Osteoblast (primary cell): ENCODE results near the gene MRPS27. TPM values are rescaled to one million over a fixed set of nuclear protein-coding genes. Genes with fewer than 3 reads are reported as not detected.

Source experiments
- DNase-seq: peaks from one replicate; pipeline ENCODE4 v3.0.0; 2011; ENCODE audit warnings: low spot score, mixed read lengths; ENCODE audit not compliant: insufficient read length; ENCODE audit errors: missing footprints
- H2AFZ ChIP-seq: 2 replicates; pipeline ENCODE4 v1.6.0; 2011; ENCODE audit warnings: mild to moderate bottlenecking, low read length
- H3K27ac ChIP-seq: 2 replicates; pipeline ENCODE4 v1.5.1; 2011; ENCODE audit warnings: mild to moderate bottlenecking, low read depth, low read length, moderate library complexity
- H3K27me3 ChIP-seq: 2 replicates; pipeline ENCODE4 v1.6.0; 2012; ENCODE audit warnings: mild to moderate bottlenecking, control low read depth, inconsistent platforms, low read length, moderate library complexity; ENCODE audit not compliant: insufficient read depth
- H3K36me3 ChIP-seq: 2 replicates; pipeline ENCODE4 v1.5.1; 2011; ENCODE audit warnings: mild to moderate bottlenecking, low read length, control low read depth, moderate library complexity; ENCODE audit not compliant: insufficient read depth
- H3K4me1 ChIP-seq: 2 replicates; pipeline ENCODE4 v1.5.1; 2011; ENCODE audit warnings: mild to moderate bottlenecking, low read length, control low read depth, moderate library complexity; ENCODE audit not compliant: insufficient read depth
- H3K4me2 ChIP-seq: 2 replicates; pipeline ENCODE4 v1.6.0; 2011; ENCODE audit warnings: mild to moderate bottlenecking, low read length; ENCODE audit not compliant: insufficient read depth
- H3K4me3 ChIP-seq: fragments of 200-600 bp; sonication (generic); 3 replicates; pipeline ENCODE4 v1.5.1; 2012; ENCODE audit warnings: mild to moderate bottlenecking, low read length, inconsistent platforms; ENCODE audit not compliant: insufficient read depth
- H3K79me2 ChIP-seq: 2 replicates; pipeline ENCODE4 v1.6.0; 2012; ENCODE audit warnings: mild to moderate bottlenecking, low read length, control low read depth, inconsistent platforms; ENCODE audit not compliant: insufficient read depth
- H3K9me3 ChIP-seq: 2 replicates; pipeline ENCODE4 v1.5.1; 2011; ENCODE audit warnings: low read depth, low read length, control low read depth
- H4K20me1 ChIP-seq: 2 replicates; pipeline ENCODE4 v1.6.0; 2012; ENCODE audit warnings: mild to moderate bottlenecking, low read length, control low read depth; ENCODE audit not compliant: insufficient read depth
- total RNA-seq: library from RNA; depleted of rRNA; stranded (reverse); fragments of >200 nt; gene quantifications from 2 replicates; pipeline ENCODE4 v1.2.3, GENCODE V29; 2012
- TF ChIP-seq, protein P1 (sequence below): IDR thresholded peaks from 2 replicates; pipeline ENCODE4 v1.5.1; 2011; ENCODE audit warnings: mild to moderate bottlenecking, low read depth, low read length, moderate library complexity; ENCODE audit errors: extremely low read depth

The MRPS27 gene
- total RNA-seq, 1 donor: 106 TPM

DNA sequence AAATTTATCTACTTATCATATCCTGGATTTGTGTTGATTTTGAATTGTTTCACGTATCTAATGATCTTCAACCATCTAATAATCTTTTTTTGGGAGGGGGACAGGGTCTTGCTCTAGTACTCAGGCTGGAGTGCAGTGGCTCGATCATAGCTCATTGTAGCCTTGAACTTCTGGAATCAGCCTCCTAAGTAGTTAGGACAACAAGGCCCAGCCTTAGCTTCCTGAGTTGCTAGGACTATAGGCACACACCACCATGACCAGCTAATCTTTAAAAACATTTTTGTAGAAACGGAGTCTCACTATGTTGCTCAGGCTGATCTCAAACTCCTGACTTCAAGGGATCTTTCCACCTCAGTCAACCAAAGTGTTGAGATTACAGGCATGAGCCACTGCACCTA lies 34.6 kb downstream of the MRPS27 start:
- H3K4me3 ChIP-seq: no peak overlapping the region
- H3K36me3 ChIP-seq: peaks cover 9% of the 10 kb centered on the region
- no peaks in the 10 kb centered on the region for H3K79me2 ChIP-seq
- H3K27ac ChIP-seq: no peak overlapping the region
- H3K27me3 ChIP-seq: no peaks in the 10 kb centered on the region
- no peaks in the 10 kb centered on the region for H3K9me3 ChIP-seq
- TF ChIP-seq, protein P1, sequence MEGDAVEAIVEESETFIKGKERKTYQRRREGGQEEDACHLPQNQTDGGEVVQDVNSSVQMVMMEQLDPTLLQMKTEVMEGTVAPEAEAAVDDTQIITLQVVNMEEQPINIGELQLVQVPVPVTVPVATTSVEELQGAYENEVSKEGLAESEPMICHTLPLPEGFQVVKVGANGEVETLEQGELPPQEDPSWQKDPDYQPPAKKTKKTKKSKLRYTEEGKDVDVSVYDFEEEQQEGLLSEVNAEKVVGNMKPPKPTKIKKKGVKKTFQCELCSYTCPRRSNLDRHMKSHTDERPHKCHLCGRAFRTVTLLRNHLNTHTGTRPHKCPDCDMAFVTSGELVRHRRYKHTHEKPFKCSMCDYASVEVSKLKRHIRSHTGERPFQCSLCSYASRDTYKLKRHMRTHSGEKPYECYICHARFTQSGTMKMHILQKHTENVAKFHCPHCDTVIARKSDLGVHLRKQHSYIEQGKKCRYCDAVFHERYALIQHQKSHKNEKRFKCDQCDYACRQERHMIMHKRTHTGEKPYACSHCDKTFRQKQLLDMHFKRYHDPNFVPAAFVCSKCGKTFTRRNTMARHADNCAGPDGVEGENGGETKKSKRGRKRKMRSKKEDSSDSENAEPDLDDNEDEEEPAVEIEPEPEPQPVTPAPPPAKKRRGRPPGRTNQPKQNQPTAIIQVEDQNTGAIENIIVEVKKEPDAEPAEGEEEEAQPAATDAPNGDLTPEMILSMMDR: no peak
- H3K4me2 ChIP-seq: no peak overlapping the region
- H4K20me1 ChIP-seq: no peaks in the 10 kb centered on the region
- H3K4me1 ChIP-seq: peaks cover 29% of the 10 kb centered on the region
- H2AFZ ChIP-seq: no peak overlapping the region
- DNase-seq: no peak

DNA sequence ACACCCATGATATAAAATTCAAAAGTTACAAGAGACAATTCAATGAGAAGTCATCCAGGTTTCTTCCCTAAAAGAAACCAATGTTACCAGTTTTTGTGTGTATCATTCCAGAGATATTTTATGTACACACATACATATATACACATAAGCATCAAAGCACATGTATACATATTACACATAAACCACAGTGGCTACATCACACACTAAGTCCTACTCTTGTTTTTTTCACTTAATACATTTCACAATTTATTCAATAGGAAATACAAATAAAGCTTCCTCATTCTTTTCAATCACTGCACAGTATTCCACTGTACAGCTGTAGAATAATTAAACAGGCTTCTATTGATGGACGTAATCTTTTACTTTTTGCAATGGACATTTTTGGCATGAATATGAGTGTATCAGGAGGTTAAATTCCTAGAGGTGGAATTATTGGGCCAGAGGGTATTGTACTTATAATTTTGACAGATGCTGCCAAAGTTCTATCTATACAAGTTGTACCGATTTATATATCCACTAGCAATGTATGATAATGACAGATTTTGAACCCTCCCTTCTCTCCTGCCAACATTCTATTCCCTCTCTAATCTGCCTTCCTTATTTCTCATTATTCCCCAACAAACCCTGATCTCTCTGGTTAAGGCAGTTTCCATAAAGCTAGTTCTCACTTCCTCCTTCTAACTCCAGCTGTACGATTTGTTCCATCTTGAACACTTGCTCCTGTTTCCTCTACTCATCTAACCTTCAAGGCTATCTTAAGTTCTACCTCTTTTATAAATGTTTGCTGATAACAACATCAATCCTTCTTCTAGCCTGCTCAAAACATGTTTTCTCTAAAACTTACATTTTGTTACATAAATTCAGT lies 35.2 kb downstream of the MRPS27 start:
- Histone ChIP-seq H3K27ac (no peak overlapping the region), H3K36me3 (peaks cover 9% of the 10 kb centered on the region), H3K9me3 (no peaks in the 10 kb centered on the region), H4K20me1 (no peaks in the 10 kb centered on the region), H3K27me3 (no peaks in the 10 kb centered on the region), H3K4me3 (no peak overlapping the region), H3K4me1 (peaks cover 29% of the 10 kb centered on the region), H2AFZ (no peak overlapping the region), H3K79me2 (no peaks in the 10 kb centered on the region), H3K4me2 (no peak overlapping the region)
- peak; percentile 0 for DNase-seq
- TF ChIP-seq, protein P1: no peak

DNA sequence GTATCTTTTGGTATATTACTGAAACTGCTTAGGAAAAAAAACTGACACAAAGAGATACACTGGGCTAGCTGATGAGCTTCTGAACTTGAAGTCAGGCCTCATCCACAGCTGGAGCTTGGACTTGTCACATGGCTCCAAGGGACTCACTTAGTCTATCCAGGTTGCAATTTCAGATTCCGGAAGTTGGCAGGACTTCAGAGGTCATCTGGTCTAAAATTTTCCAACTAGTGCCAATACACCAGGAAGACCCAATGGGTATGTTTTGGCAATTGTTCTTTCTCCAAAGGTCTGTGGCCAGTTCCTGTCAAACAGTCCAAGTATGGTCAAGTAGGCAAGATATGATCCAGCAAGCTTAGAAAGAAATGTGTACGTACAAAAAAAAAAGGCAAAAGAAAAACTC lies 36.7 kb downstream of the MRPS27 start:
- no peaks in the 10 kb centered on the region for H4K20me1 ChIP-seq
- no peak overlapping the region for H3K4me3 ChIP-seq
- no peak overlapping the region for H3K4me2 ChIP-seq
- DNase-seq: no peak
- no peaks in the 10 kb centered on the region for H3K27me3 ChIP-seq
- H3K4me1 ChIP-seq: peaks cover 29% of the 10 kb centered on the region
- no peak overlapping the region for H2AFZ ChIP-seq
- TF ChIP-seq, protein P1: no peak
- H3K9me3 ChIP-seq: no peaks in the 10 kb centered on the region
- H3K27ac ChIP-seq: peak overlapping the region; percentile 74
- H3K79me2 ChIP-seq: no peaks in the 10 kb centered on the region
- H3K36me3 ChIP-seq: no peaks in the 10 kb centered on the region

DNA sequence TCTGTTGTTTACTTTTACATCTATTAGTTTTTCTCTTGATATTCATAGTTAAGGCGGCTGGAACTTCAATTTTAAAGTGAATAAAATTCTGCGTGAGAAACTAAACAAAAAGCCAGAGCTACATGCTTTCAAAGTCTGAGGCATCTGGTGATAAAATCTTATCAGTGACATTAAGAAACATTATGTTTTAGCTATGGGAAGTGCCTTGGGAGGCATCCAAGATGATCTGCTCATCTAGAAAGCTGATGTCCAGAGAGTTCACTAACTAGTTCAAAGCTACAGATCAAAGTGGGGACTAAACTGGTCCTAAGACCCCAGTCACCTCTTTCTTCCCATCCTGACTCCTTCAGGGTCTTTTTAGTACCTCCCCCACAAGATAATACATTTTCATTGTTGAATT lies 37.2 kb downstream of the MRPS27 start:
- H3K27ac ChIP-seq: peak overlapping the region; percentile 74
- TF ChIP-seq, protein P1: no peak
- no peaks in the 10 kb centered on the region for H3K27me3 ChIP-seq
- H3K4me3 ChIP-seq: no peak overlapping the region
- H3K9me3 ChIP-seq: no peaks in the 10 kb centered on the region
- H4K20me1 ChIP-seq: no peaks in the 10 kb centered on the region
- no peaks in the 10 kb centered on the region for H3K79me2 ChIP-seq
- H3K4me1 ChIP-seq: peaks cover 29% of the 10 kb centered on the region
- DNase-seq: peak; percentile 57
- H2AFZ ChIP-seq: no peak overlapping the region
- H3K4me2 ChIP-seq: peak overlapping the region; percentile 52
- no peaks in the 10 kb centered on the region for H3K36me3 ChIP-seq
